CD8-positive, alpha-beta memory T cell (primary cell): ENCODE data around the gene SNX3. TPM values are rescaled to one million over a fixed set of nuclear protein-coding genes. Genes with fewer than 3 reads are reported as not detected.
A peak's percentile ranks its signal among the peaks of the same experiment; 100 is the strongest.

Experiments
- CTCF ChIA-PET: fragments of 350-600 bp; sonication (Branson Sonifier 250); formaldehyde crosslinking; loops from one replicate; lab custom pipeline; 2021; ENCODE audit warnings: antibody characterized with exemption; lab: Charles Lee
- POLR2A ChIA-PET: fragments of 350-600 bp; sonication (Branson Sonifier 250); formaldehyde crosslinking; loops from one replicate; lab custom pipeline; 2021; ENCODE audit warnings: antibody characterized with exemption; lab: Charles Lee
- DNase-seq, 5 donors: peaks; one replicate each; pipeline versions ENCODE4 v3.0.0 to v3.0.0-alpha.2; 2020 to 2022; ENCODE audit warnings: mixed read lengths in 1 of 5
- H3K27ac ChIP-seq: one replicate; pipeline ENCODE4 v1.7.0; 2013; ENCODE audit warnings: low read depth, mild to moderate bottlenecking, low read length, moderate library complexity
- H3K27me3 ChIP-seq: 2 replicates; pipeline ENCODE4 v1.7.0; 2013; ENCODE audit warnings: low read length, mild to moderate bottlenecking; ENCODE audit not compliant: insufficient read depth, poor library complexity, severe bottlenecking
- H3K36me3 ChIP-seq: 2 replicates; pipeline ENCODE4 v1.7.0; 2013; ENCODE audit warnings: mild to moderate bottlenecking, low read length, moderate library complexity; ENCODE audit not compliant: insufficient read depth
- H3K4me1 ChIP-seq: 2 replicates; pipeline ENCODE4 v1.7.0; 2013; ENCODE audit warnings: mild to moderate bottlenecking, low read length, moderate library complexity; ENCODE audit not compliant: insufficient read depth
- H3K4me3 ChIP-seq: 2 replicates; pipeline ENCODE4 v1.7.0; 2013; ENCODE audit warnings: mild to moderate bottlenecking, low read length
- H3K9me3 ChIP-seq: 2 replicates; pipeline ENCODE4 v1.7.0; 2013; ENCODE audit warnings: mild to moderate bottlenecking, low read length
- H3K27ac Mint-ChIP-seq, 8 donors: one replicate each; pipeline ENCODE4 v1.8.0; 2020 to 2021; ENCODE audit warnings: mixed read lengths in 8 of 8, mild to moderate bottlenecking in 6 of 8, inconsistent platforms in 3 of 8, moderate library complexity in 3 of 8
- H3K27me3 Mint-ChIP-seq, 2 donors: one replicate each; pipeline ENCODE4 v1.8.0; 2020 to 2021; ENCODE audit warnings: mixed read lengths in 2 of 2, mild to moderate bottlenecking in 1 of 2, moderate library complexity in 1 of 2
- H3K36me3 Mint-ChIP-seq, 3 donors: one replicate each; pipeline ENCODE4 v1.8.0; 2020 to 2021; ENCODE audit warnings: mixed read lengths in 3 of 3, inconsistent platforms in 1 of 3, mild to moderate bottlenecking in 1 of 3
- H3K4me1 Mint-ChIP-seq, 3 donors: one replicate each; pipeline ENCODE4 v1.8.0; 2020 to 2021; ENCODE audit warnings: mixed read lengths in 3 of 3, inconsistent platforms in 1 of 3, mild to moderate bottlenecking in 1 of 3
- H3K4me3 Mint-ChIP-seq, 7 donors: one replicate each; pipeline ENCODE4 v1.8.0; 2020 to 2021; ENCODE audit warnings: mixed read lengths in 7 of 7, mild to moderate bottlenecking in 6 of 7, moderate library complexity in 4 of 7, inconsistent platforms in 2 of 7
- H3K9me3 Mint-ChIP-seq, 5 donors: one replicate each; pipeline ENCODE4 v1.8.0; 2020 to 2022; ENCODE audit warnings: mixed read lengths in 5 of 5, mild to moderate bottlenecking in 3 of 5, moderate library complexity in 2 of 5, inconsistent platforms in 1 of 5
- polyA plus RNA-seq: library from polyadenylated mRNA; unstranded; fragments of 300-500 nt; fragmentation: Illumina TruSeq; gene quantifications from one replicate; pipeline ENCODE4 v1.2.3, GENCODE V29; 2021
- total RNA-seq, 2 experiments: library from RNA; stranded (reverse); gene quantifications; one replicate each; pipeline ENCODE4 v1.2.3, GENCODE V29; 2021

SNX3 gene
- total and polyA plus RNA-seq, 3 experiments from 2014 or later, result 75.8 to 192 (median 76.4) TPM

- Histone ChIP-seq H3K9me3 (no peaks in the 10 kb centered on the region), H3K4me1 (peaks cover 15% of the 10 kb centered on the region), H3K27ac (no peak overlapping the region), H3K36me3 (no peaks in the 10 kb centered on the region), H3K4me3 (no peak overlapping the region), H3K27me3 (peaks cover 65% of the 10 kb centered on the region)
- CTCF ChIA-PET, result no interaction called here
- Mint-ChIP-seq H3K4me3 (peak overlapping the region in 1 of 7 donors; percentile 38), H3K9me3 (no peaks in the 10 kb centered on the region), H3K4me1 (peaks cover 28 to 45% (median 40%) of the 10 kb centered on the region in 3 donors), H3K36me3 (no peaks in the 10 kb centered on the region), H3K27me3 (peaks cover 67 to 97% of the 10 kb centered on the region in 2 donors), H3K27ac (no peak overlapping the region)
- DNase-seq, result no peak
- POLR2A ChIA-PET, result no interaction called here
Measured at GRCh38 chr6:108163267-108163643, 97.6 kb downstream of the SNX3 start.

- H3K4me1 Mint-ChIP-seq, result peaks cover 22 to 39% (median 36%) of the 10 kb centered on the region in 3 donors
- ChIA-PET CTCF (no interaction called here), POLR2A (no interaction called here)
- H3K9me3 ChIP-seq, result no peaks in the 10 kb centered on the region
- no peak overlapping the region for H3K4me3 Mint-ChIP-seq
- peak overlapping the region in 1 of 8 donors; percentile 35 for H3K27ac Mint-ChIP-seq
- H3K27ac ChIP-seq, result no peak overlapping the region
- peaks cover 13% of the 10 kb centered on the region for H3K4me1 ChIP-seq
- no peaks in the 10 kb centered on the region for H3K9me3 Mint-ChIP-seq
- H3K36me3 Mint-ChIP-seq, result peaks cover 0 to 2% (median 0%) of the 10 kb centered on the region in 3 donors
- peaks cover 61% of the 10 kb centered on the region for H3K27me3 ChIP-seq
- no peaks in the 10 kb centered on the region for H3K36me3 ChIP-seq
- peaks cover 63 to 92% of the 10 kb centered on the region in 2 donors for H3K27me3 Mint-ChIP-seq
- no peak for DNase-seq
- H3K4me3 ChIP-seq, result no peak overlapping the region
Measured at GRCh38 chr6:108161724-108162282, 99.0 kb downstream of the SNX3 start.

Other genes starting within 250 kb of the SNX3 start
- gene OSTM1, start 186.3 kb downstream of the SNX3 start, total RNA-seq, result 10 to 100 TPM; 26.2 to 26.4 TPM
- 47.8 TPM for gene OSTM1, start 186.3 kb downstream of the SNX3 start, polyA plus RNA-seq
- not detected for gene NR2E1, start 95.0 kb downstream of the SNX3 start, total RNA-seq
- gene NR2E1, start 95.0 kb downstream of the SNX3 start, polyA plus RNA-seq, result not detected
- 1 to 10 TPM; 4.4 to 5.3 TPM for gene AFG1L, start 34.0 kb upstream of the SNX3 start, total RNA-seq
- 4.4 TPM for gene AFG1L, start 34.0 kb upstream of the SNX3 start, polyA plus RNA-seq